Ovary (tissue), 9 donors: ENCODE results near the gene ATG14. TPM values are rescaled to one million over a fixed set of nuclear protein-coding genes. Genes with fewer than 3 reads are reported as not detected.
A peak's percentile ranks its signal among the peaks of the same experiment; 100 is the strongest.

Experiments used
- DNase-seq, 5 donors: peaks; one replicate each; pipeline ENCODE4 v3.0.0-alpha.2; 2019 to 2020
- H3K27ac ChIP-seq, 2 donors: fragments of 200-600 bp; one replicate each; pipeline versions ENCODE4 v1.5.1 to v1.8.0; 2019 to 2022
- H3K27me3 ChIP-seq: fragments of 200-600 bp; one replicate; pipeline ENCODE4 v1.8.0; 2022
- H3K36me3 ChIP-seq: fragments of 200-600 bp; sonication (generic); one replicate; pipeline ENCODE4 v1.5.1; 2019
- H3K4me1 ChIP-seq: one replicate; pipeline ENCODE4 v1.8.1; 2013; ENCODE audit warnings: mild to moderate bottlenecking, moderate library complexity; ENCODE audit not compliant: insufficient read depth
- H3K4me3 ChIP-seq: fragments of 200-600 bp; sonication (generic); one replicate; pipeline ENCODE4 v1.5.1; 2017
- H3K9me3 ChIP-seq, 2 donors: fragments of 200-600 bp in 1 of 2; sonication (generic) in 1 of 2; one replicate each; pipeline versions ENCODE4 v1.5.1 to v1.8.1; 2013 to 2019; ENCODE audit warnings: mild to moderate bottlenecking in 1 of 2, moderate library complexity in 1 of 2
- CTCF ChIP-seq, 3 donors: fragments of 450-650 bp in 2 of 3; fragments of 200-600 bp in 1 of 3; IDR thresholded peaks; one replicate each; pipeline versions ENCODE4 v1.5.1 to v1.8.0; 2016 to 2022; ENCODE audit warnings: antibody characterized with exemption in 3 of 3, mild to moderate bottlenecking in 1 of 3
- EP300 ChIP-seq: sonication (generic); formaldehyde crosslinking; IDR thresholded peaks from one replicate; pipeline ENCODE4 v1.6.1; 2017; ENCODE audit warnings: antibody characterized with exemption
- POLR2A ChIP-seq: fragments of 450-650 bp; IDR thresholded peaks from one replicate; pipeline ENCODE4 v1.6.1; 2017; ENCODE audit warnings: antibody characterized with exemption, mild to moderate bottlenecking, moderate library complexity
- WGBS, 3 donors: extraction: QIAGEN DNeasy Blood & Tissue Kit in 1 of 3; methylation state at CpG; one replicate each; pipeline versions ENCODE4 v1.1.5 to v1.1.7; 2013 to 2017; 5-methylcytosine and 5-hydroxymethylcytosine counted together
- intact Hi-C, 4 donors: fragments of 100-400 bp; cut with DNase I; formaldehyde crosslinking; loops; one replicate each; pipeline versions ENCODE4 v1.11.0 to v1.15.1; 2022 to 2023
- polyA plus RNA-seq, 2 donors: library from polyadenylated mRNA; stranded (reverse); fragments of 200-250 nt in 1 of 2; fragments of 350-450 nt in 1 of 2; fragmentation: Illumina TruSeq in 1 of 2; extraction: RNeasy Lipid Tissue Mini Kit (QIAGEN cat#74804) in 1 of 2; gene quantifications; one replicate each; pipeline ENCODE4 v1.2.3, GENCODE V29; 2013 to 2014
- total RNA-seq, 7 donors: library from RNA; depleted of rRNA in 2 of 7; stranded (reverse); fragments of >200 nt in 2 of 7; fragmentation: NEBNext Ultra II Directional in 3 of 7; extraction: Animal tissue kit (Norgen Biotek cat#: 25700) in 3 of 7; gene quantifications; one replicate each; pipeline versions ENCODE4 v1.1.0 to v1.2.4, GENCODE V29; 2016 to 2023
- donor health status: DM: no; HTN: no; CAD: no; lungs with moderate emphysema.
- donor health status: DM: no; HTN: no; CAD: no.
- donor health status: Bipolar disorder and iron deficiency.
- donor health status: DM: yes; HTN: yes; CAD: no.
- donor health status: DM: no; HTN: no; CAD: no.
- donor health status: DM: yes; HTN: yes; CAD: no.

ATG14 gene
- total and polyA plus RNA-seq, 9 donors, result 9.5 to 22.5 (median 12.1) TPM

- WGBS, 3 donors, result 68 to 77% (median 73%) methylated on average over 5 of the region's 5 CpGs
These were observed 7.3 kb downstream of the ATG14 start for GRCh38 chr14:55404173-55404854.

DNA sequence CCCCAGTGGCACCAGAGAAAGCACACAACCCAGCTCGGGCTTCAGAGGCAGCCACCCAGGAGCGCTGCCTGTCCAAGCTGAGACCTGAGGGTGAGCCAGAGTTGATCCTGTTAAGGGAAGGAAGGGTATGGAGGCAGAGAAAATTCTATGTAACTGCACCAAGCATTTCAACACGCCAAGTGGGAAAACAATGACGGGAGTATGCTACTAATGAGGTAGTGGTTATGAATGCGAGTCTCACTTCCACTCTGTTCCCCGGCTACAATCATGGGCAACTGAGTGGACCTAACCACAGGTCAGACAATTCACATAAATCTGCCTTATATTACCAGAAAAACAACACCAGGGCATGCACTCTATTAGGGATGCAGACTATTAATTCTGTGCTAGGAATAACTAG lies 9.9 kb downstream of the ATG14 start:
- H3K9me3 ChIP-seq, result no peaks in the 10 kb centered on the region

More at GRCh38 chr14:55404173-55404854, 7.3 kb downstream of the ATG14 start:
- TF ChIP-seq POLR2A (no peak), CTCF (IDR thresholded peaks at IDR 0.05) (no peak), EP300 (no peak)
- H3K36me3 ChIP-seq, result no peaks in the 10 kb centered on the region
- DNase-seq, result no peak
- peaks cover 2% of the 10 kb centered on the region for H3K4me1 ChIP-seq
- H3K27ac ChIP-seq, result no peak overlapping the region
- no peak overlapping the region for H3K4me3 ChIP-seq
- intact Hi-C loops, result no loop called here
- no peaks in the 10 kb centered on the region for H3K27me3 ChIP-seq
- no peaks in the 10 kb centered on the region for H3K9me3 ChIP-seq

GRCh38 chr14:55399852-55400251 lies 11.8 kb downstream of the ATG14 start:
- no peak overlapping the region for H3K4me3 ChIP-seq
- H3K27ac ChIP-seq, result no peak overlapping the region
- WGBS, 3 donors, result 60 to 73% (median 70%) methylated on average over 2 of the region's 2 CpGs
- no peaks in the 10 kb centered on the region for H3K9me3 ChIP-seq
- no peaks in the 10 kb centered on the region for H3K36me3 ChIP-seq
- intact Hi-C loops, result no loop called here
- DNase-seq, result no peak
- no peaks in the 10 kb centered on the region for H3K27me3 ChIP-seq
- peaks cover 6% of the 10 kb centered on the region for H3K4me1 ChIP-seq
- TF ChIP-seq EP300 (no peak), POLR2A (no peak)

More for the DNA sequence above, 9.9 kb downstream of the ATG14 start:
- DNase-seq, result no peak
- peaks cover 6% of the 10 kb centered on the region for H3K4me1 ChIP-seq
- H3K27ac ChIP-seq, result no peak overlapping the region
- no peak overlapping the region for H3K4me3 ChIP-seq
- no peaks in the 10 kb centered on the region for H3K36me3 ChIP-seq
- no peaks in the 10 kb centered on the region for H3K27me3 ChIP-seq
- intact Hi-C loops, result no loop called here
- WGBS, 3 donors, result 89 to 94% (median 93%) methylated on average over 6 of the region's 6 CpGs
- TF ChIP-seq CTCF (IDR thresholded peaks at IDR 0.05), result no peak

DNA sequence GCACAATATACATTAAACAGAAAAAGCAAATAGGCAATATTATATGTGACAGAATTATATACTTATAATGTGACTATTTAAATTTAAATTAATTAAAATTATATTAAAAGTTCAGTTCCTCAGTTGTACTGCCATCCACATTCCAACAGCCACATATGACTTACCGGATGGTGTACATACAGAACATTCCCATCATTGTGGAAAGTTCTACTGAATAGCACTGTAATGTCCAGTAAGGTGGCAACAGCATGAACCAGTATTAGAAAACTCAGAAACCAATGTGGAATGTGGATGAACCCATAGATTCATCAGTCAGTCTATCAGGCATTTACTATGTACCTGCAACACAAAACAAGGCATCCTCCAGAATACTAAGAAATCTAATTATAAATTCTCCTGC lies 12.4 kb downstream of the ATG14 start:
- Histone ChIP-seq H3K27ac (peak overlapping the region in 1 of 2 donors; percentile 6), H3K27me3 (no peaks in the 10 kb centered on the region), H3K36me3 (no peaks in the 10 kb centered on the region), H3K9me3 (no peaks in the 10 kb centered on the region), H3K4me1 (peaks cover 6% of the 10 kb centered on the region), H3K4me3 (no peak overlapping the region)
- no peak for DNase-seq
- 88 to 91% (median 90%) methylated on average over 1 of the region's 1 CpG for WGBS, 3 donors
- TF ChIP-seq POLR2A, result no peak
- TF ChIP-seq EP300, result no peak
- intact Hi-C loops, result no loop called here

GRCh38 chr14:55398679-55399078 lies 13.0 kb downstream of the ATG14 start:
- no peaks in the 10 kb centered on the region for H3K27me3 ChIP-seq
- no peaks in the 10 kb centered on the region for H3K36me3 ChIP-seq
- TF ChIP-seq EP300 (no peak), POLR2A (no peak), CTCF (IDR thresholded peaks at IDR 0.05) (no peak)
- no peaks in the 10 kb centered on the region for H3K9me3 ChIP-seq
- no peak overlapping the region for H3K27ac ChIP-seq
- DNase-seq, result peak in 4 of 5 donors; percentile 33 to 63 (median 38)
- H3K4me1 ChIP-seq, result peaks cover 6% of the 10 kb centered on the region
- intact Hi-C loops, result no loop called here
- WGBS, 3 donors, result 70 to 73% (median 71%) methylated on average over 5 of the region's 5 CpGs
- H3K4me3 ChIP-seq, result no peak overlapping the region
